Measurements from ENCODE around the gene TBC1D5.

The TBC1D5 gene

GRCh38 chr3:17125738-17126442 lies 616.5 kb downstream of the TBC1D5 start:
- no peak for DNase-seq

DNA sequence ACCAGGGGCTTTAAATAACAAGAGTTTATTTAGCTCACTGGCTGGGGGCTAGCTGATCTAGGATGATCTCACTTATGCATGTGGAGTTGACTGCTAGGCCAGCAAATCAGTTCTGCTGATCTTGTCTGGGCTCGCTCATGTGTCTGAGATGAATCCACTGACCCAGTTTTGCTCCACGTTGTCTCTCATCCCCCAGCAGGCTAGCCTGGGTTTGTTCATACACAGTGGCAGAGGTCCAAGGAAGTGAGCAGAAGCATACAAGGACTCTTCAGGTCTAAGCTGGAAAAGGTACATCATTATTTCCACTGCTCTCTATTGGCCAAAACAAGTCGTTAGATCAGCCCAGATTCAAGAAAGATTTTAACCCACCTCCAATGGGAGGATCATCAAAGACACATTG lies 619.7 kb downstream of the TBC1D5 start:
- no peak for DNase-seq

DNA sequence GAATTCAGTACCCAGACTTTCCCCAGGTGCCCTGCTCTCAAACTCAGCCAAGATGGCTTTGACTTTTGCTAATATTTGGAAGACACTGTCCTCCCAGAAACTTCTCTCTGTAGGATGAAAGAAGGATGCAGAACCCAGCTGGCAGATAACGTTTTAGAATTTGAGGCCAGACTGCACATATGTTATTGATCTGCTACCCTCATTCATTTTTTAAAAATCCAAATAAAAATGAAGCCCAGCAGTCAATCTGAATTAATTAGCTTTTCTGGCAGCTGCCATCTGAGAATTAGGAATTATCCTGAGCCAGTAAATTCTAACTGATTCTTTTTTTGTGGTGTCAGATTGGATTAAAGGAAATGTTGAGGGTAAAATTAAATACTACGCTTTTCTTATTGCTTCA lies 621.1 kb downstream of the TBC1D5 start:
- no peak for DNase-seq

DNA sequence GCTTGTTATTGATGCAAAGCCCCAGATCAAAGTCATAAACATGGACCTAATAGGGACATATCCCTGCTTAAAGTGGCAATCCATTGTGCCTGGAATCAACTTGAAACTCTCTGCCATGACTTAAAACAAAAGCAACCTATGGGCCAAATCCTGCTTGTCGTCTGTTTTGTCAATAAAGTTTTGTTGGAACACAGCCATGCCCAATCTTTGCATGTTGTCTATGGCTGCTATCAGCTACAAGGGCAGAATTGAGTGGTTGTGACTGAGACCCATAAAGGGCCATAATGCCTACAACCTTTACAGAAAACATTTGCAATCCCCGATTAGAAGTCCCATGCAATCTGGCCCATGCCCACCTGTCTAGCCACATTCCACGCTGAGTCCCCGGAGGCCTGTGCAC lies 622.3 kb downstream of the TBC1D5 start:
- DNase-seq: no peak

GRCh38 chr3:17119201-17120072 lies 623.0 kb downstream of the TBC1D5 start:
- DNase-seq: no peak

GRCh38 chr3:17118771-17119170 lies 623.7 kb downstream of the TBC1D5 start:
- no peak for DNase-seq

GRCh38 chr3:17116007-17116600 lies 626.3 kb downstream of the TBC1D5 start:
- no peak for DNase-seq

DNA sequence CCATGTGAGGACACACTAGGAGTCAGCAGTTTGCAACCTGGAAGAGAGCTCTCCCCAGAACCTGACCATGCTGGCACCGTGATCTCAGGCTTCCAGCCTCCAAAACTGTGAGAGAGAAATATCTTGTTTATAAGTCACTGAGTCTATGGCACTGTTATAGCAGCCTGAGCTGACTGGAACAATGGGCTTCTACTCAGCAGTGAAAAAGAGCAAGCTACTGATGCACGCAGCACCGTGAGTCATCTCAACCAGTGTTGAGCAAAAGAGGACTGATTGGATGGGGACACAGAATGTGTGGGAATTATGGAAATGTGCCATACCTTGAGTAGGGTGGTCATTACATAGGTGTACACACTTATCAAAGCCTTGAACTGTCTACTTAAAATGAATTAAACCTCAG lies 627.2 kb downstream of the TBC1D5 start:
- DNase-seq: no peak

GRCh38 chr3:17111586-17111985 lies 630.8 kb downstream of the TBC1D5 start:
- no peak for DNase-seq

DNA sequence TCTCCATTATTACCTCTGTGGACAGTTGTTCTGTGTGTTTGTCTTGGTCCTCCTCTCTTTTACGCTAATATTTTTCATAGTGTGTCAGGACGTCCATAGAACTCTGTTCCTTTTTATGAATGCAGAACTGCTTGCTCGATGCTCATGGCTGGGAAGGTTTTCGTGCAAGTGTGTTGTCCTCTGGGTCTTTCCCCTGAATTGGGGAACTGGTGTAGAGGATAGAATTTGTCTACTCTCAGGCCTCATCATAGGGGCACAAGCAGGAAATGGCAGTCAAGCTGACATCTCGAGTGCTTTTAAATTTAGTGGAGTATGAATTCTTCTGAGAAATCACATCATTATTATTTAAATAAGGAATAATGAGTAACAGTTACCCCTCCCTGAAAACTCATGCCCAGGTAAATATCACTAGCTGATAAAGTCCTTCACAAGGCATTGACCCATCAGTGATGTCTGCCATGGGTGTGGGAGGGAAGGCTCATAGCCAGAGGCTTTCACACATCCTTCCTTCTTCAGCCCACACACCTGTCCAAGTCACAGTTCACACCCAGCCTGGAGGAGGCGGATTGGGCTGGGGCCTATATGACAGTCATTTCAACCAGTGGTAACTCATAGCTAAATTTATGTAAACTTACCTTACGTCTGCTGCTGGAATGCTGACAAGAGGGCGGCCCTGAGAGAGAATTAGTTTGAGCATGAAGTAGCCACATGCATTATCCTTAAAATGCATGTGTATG lies 631.6 kb downstream of the TBC1D5 start:
- DNase-seq: no peak

All from SHP77 (cell line).